ENCODE measurements around the gene ADAMTS4. TPM values are rescaled to one million over a fixed set of nuclear protein-coding genes. Genes with fewer than 3 reads are reported as not detected.

The ADAMTS4 gene
- polyA plus RNA-seq, 2 donors: 0.82 to 1.1 TPM

DNA sequence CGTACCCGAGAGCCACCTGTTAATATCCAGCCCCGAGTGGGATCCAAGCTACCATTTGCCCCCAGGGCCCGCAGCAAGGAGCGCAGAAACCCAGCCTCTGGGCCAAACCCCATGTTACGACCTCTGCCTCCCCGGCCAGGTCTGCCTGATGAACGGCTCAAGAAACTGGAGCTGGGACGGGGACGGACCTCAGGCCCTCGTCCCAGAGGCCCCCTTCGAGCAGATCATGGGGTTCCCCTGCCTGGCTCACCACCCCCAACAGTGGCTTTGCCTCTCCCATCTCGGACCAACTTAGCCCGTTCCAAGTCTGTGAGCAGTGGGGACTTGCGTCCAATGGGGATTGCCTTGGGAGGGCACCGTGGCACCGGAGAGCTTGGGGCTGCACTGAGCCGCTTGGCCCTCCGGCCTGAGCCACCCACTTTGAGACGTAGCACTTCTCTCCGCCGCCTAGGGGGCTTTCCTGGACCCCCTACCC is 38.1 kb downstream of the ADAMTS4 start:
- Histone ChIP-seq H3K27ac (ENCODE audit: low read depth in 2 of 2, low read length in 1 of 2) (no peak overlapping the region), H3K4me1 (ENCODE audit: control insufficient read depth in 2 of 2, insufficient read depth in 2 of 2, low read length in 1 of 2) (peaks cover 4 to 23% of the 10 kb centered on the region in 2 donors), H3K27me3 (ENCODE audit: control insufficient read depth in 1 of 2, insufficient read depth in 2 of 2, low read length in 2 of 2) (no peaks in the 10 kb centered on the region), H3K36me3 (ENCODE audit: control insufficient read depth in 2 of 2, insufficient read depth in 2 of 2, low read length in 1 of 2) (peaks cover 0 to 18% of the 10 kb centered on the region in 2 donors), H3K4me3 (ENCODE audit: low read depth in 1 of 2, low read length in 2 of 2) (no peak overlapping the region), H3K9me3 (ENCODE audit: control insufficient read depth in 2 of 2, insufficient read depth in 1 of 2, low read depth in 1 of 2, low read length in 1 of 2) (no peaks in the 10 kb centered on the region)
- 91 to 95% methylated on average over 22 of the region's 22 CpGs for WGBS, 2 donors

DNA sequence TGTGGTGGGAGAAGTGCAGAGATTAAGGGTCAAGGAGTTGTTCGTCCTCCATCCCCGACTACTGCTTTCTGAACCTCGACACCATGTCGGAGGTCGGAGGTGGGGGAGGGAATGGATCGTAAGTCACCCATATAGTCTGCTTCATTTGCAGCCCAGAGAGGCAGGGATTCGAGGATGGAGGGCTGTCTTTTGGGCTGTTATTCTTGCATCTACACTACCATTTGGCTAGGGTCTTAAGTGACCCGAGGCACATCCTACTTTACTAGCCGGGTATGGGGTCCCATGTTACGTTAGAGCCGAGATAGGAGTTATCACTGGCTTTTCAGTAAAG is 39.0 kb downstream of the ADAMTS4 start:
- 5 to 9% methylated on average over 11 of the region's 11 CpGs for WGBS, 2 donors
- Histone ChIP-seq H3K4me1 (ENCODE audit: control insufficient read depth in 2 of 2, insufficient read depth in 2 of 2, low read length in 1 of 2) (peaks cover 4 to 18% of the 10 kb centered on the region in 2 donors), H3K27me3 (ENCODE audit: control insufficient read depth in 1 of 2, insufficient read depth in 2 of 2, low read length in 2 of 2) (no peaks in the 10 kb centered on the region), H3K27ac (ENCODE audit: low read depth in 2 of 2, low read length in 1 of 2) (peak overlapping the region; percentile 81 to 83), H3K9me3 (ENCODE audit: control insufficient read depth in 2 of 2, insufficient read depth in 1 of 2, low read depth in 1 of 2, low read length in 1 of 2) (no peaks in the 10 kb centered on the region), H3K36me3 (ENCODE audit: control insufficient read depth in 2 of 2, insufficient read depth in 2 of 2, low read length in 1 of 2) (peaks cover 0 to 18% of the 10 kb centered on the region in 2 donors), H3K4me3 (ENCODE audit: low read depth in 1 of 2, low read length in 2 of 2) (peak overlapping the region; percentile 80 to 98)

DNA sequence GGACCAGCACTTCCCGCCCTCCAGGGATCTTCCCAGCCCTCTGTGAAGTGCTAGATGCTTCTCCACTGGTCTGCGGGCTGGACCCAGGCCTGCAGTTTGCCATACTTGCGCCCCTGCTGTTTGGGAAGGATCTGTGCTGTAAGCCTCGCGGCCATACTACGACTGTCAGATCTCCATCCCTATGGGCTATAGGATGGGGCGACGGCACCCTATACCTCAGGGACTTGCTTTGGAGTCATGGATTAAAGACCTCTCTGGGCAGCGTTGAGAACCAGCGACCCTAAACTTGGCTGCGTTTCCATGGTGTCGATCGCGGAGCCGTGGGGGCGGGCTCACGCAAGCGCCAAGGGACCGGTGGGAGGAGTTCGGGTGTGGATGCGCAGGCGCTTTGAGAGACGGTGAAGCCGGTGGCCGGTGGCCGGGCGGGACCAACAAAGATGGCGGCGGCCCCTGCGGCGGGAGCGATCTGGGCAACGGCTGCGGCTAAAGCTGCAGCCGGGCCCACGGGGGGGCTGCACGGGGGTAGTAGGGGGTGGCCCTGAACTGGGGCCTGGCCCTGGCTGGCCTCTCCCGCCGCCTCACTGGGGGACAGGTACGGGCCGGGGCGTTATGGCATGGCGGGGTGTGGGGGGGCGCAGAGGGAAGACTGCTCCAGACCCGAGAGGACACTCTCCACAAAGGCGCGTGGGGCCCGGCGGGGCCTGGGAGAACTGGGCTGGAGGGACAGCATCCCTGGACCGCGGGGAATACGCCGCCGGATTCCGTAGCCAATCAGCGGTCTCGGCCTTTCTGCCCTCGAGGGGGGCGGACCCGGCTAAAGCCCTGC is 39.6 kb downstream of the ADAMTS4 start, which contains the start of gene USP21:
Gene USP21, plus strand, starts transcription at position 414 of the 826 bp plus-strand sequence. CDS start 1,141 bp downstream, outside the sequence.
- peak within 1 kb of the TSS; percentile 80 to 98 for H3K4me3 ChIP-seq (ENCODE audit: low read depth in 1 of 2, low read length in 2 of 2)
- H3K36me3 ChIP-seq (ENCODE audit: control insufficient read depth in 2 of 2, insufficient read depth in 2 of 2, low read length in 1 of 2): peaks cover 0 to 18% of the 10 kb centered on the region in 2 donors
- peaks cover 4 to 17% of the 10 kb centered on the region in 2 donors for H3K4me1 ChIP-seq (ENCODE audit: control insufficient read depth in 2 of 2, insufficient read depth in 2 of 2, low read length in 1 of 2)
- H3K9me3 ChIP-seq (ENCODE audit: control insufficient read depth in 2 of 2, insufficient read depth in 1 of 2, low read depth in 1 of 2, low read length in 1 of 2): no peaks in the 10 kb centered on the region
- WGBS, 2 donors: 1% methylated on average over 54 to 60 of the region's 60 CpGs
- H3K27me3 ChIP-seq (ENCODE audit: control insufficient read depth in 1 of 2, insufficient read depth in 2 of 2, low read length in 2 of 2): no peaks in the 10 kb centered on the region
- peak within 1 kb of the TSS; percentile 81 to 83 for H3K27ac ChIP-seq (ENCODE audit: low read depth in 2 of 2, low read length in 1 of 2)

DNA sequence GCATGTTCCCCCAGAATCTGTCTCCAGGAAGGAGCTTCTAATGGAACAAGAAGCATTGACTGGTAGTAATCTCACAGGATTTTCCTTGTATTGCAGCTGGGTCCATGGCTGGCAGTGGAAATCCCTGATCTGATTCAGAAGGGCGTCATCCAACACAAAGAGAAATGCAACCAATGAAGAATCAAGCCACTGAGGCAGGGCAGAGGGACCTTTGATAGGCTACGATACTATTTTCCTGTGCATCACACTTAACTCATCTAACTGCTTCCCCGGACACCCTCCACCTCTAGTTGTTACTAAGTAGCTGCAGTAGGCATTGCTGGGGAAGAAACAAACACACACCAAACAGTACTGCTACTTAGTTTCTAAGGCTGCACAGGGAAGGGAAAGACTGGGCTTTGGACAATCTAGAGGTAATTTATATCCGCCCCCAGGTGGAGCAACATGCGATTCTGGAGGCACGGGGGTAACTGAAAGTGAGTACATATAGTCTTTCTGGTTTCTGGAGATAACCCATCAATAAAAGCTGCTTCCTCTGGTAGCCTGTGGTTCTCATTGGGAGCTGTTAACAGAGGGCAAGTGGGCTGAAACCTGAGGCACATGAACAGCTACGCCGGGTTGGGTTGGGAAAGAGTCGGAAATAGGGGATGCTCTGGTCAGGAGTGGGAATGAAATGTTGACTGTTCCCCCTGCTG is 40.4 kb downstream of the ADAMTS4 start:
- Histone ChIP-seq H3K4me3 (ENCODE audit: low read depth in 1 of 2, low read length in 2 of 2) (peak overlapping the region in 1 of 2 donors; percentile 80), H3K27me3 (ENCODE audit: control insufficient read depth in 1 of 2, insufficient read depth in 2 of 2, low read length in 2 of 2) (no peaks in the 10 kb centered on the region), H3K27ac (ENCODE audit: low read depth in 2 of 2, low read length in 1 of 2) (peak overlapping the region; percentile 81), H3K4me1 (ENCODE audit: control insufficient read depth in 2 of 2, insufficient read depth in 2 of 2, low read length in 1 of 2) (peaks cover 4 to 17% of the 10 kb centered on the region in 2 donors), H3K36me3 (ENCODE audit: control insufficient read depth in 2 of 2, insufficient read depth in 2 of 2, low read length in 1 of 2) (peaks cover 0 to 18% of the 10 kb centered on the region in 2 donors), H3K9me3 (ENCODE audit: control insufficient read depth in 2 of 2, insufficient read depth in 1 of 2, low read depth in 1 of 2, low read length in 1 of 2) (no peaks in the 10 kb centered on the region)
- WGBS, 2 donors: 51 to 64% methylated on average over 9 of the region's 9 CpGs

DNA sequence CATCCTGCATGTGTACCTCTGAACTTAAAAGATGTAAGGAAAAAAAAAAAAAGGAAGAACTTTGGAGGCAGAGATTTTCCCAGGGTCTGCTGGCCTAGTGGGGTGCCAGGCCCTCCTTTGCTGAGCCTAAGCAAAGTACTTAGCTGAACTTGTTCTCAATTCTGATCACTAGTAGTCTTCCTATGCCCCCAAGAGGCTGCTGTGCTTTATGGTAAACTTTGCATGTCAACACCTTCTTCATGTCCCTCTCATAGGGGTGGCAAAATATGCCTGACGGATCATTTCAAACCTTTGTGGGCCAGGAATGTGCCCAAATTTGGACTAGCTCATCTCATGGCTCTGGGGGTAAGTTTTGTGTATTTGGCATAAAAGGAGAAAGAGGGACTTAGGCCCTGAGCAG is 41.0 kb downstream of the ADAMTS4 start:
- no peaks in the 10 kb centered on the region for H3K9me3 ChIP-seq (ENCODE audit: control insufficient read depth in 2 of 2, insufficient read depth in 1 of 2, low read depth in 1 of 2, low read length in 1 of 2)
- no peak overlapping the region for H3K27ac ChIP-seq (ENCODE audit: low read depth in 2 of 2, low read length in 1 of 2)
- H3K27me3 ChIP-seq (ENCODE audit: control insufficient read depth in 1 of 2, insufficient read depth in 2 of 2, low read length in 2 of 2): no peaks in the 10 kb centered on the region
- H3K4me1 ChIP-seq (ENCODE audit: control insufficient read depth in 2 of 2, insufficient read depth in 2 of 2, low read length in 1 of 2): peaks cover 4 to 17% of the 10 kb centered on the region in 2 donors
- peaks cover 0 to 18% of the 10 kb centered on the region in 2 donors for H3K36me3 ChIP-seq (ENCODE audit: control insufficient read depth in 2 of 2, insufficient read depth in 2 of 2, low read length in 1 of 2)
- WGBS, 2 donors: 94 to 100% methylated on average over 1 of the region's 1 CpG
- no peak overlapping the region for H3K4me3 ChIP-seq (ENCODE audit: low read depth in 1 of 2, low read length in 2 of 2)

DNA sequence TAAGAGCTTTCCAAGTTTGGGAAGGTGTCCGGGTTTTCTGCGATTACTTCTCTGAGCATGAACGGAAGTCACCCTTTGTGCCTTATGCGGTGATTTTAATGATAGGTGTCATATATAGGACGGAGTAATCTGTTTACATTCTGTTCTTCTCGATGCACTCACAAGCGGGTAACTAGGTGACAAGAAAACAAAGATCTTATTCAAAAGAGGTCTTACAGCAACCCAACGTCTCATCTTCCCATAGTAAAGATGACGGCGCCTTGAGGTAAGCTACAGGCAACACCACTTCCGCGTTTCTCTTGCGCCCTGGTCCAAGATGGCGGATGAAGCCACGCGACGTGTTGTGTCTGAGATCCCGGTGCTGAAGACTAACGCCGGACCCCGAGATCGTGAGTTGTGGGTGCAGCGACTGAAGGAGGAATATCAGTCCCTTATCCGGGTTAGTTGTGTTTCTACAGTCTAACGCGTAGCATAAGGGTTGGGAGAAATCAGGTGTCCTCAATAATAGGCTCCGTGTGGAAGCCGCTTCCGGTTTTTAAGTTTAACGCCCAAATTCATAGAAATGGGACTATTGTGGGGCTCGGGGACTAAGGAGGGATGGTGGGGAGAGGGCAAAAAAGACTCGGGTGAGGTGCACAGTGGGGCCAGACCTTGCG is 45.0 kb downstream of the ADAMTS4 start, which contains the start of gene UFC1:
Gene UFC1, plus strand, starts transcription at position 297 of the 656 bp plus-strand sequence. Its CDS starts 20 bp downstream, at position 317.
- Histone ChIP-seq H3K4me3 (ENCODE audit: low read depth in 1 of 2, low read length in 2 of 2) (peak within 1 kb of the TSS; percentile 74 to 96), H3K27ac (ENCODE audit: low read depth in 2 of 2, low read length in 1 of 2) (peak within 1 kb of the TSS; percentile 98 to 100), H3K4me1 (ENCODE audit: control insufficient read depth in 2 of 2, insufficient read depth in 2 of 2, low read length in 1 of 2) (peaks cover 0 to 2% of the 10 kb centered on the region in 2 donors), H3K36me3 (ENCODE audit: control insufficient read depth in 2 of 2, insufficient read depth in 2 of 2, low read length in 1 of 2) (peaks cover 0 to 4% of the 10 kb centered on the region in 2 donors), H3K9me3 (ENCODE audit: control insufficient read depth in 2 of 2, insufficient read depth in 1 of 2, low read depth in 1 of 2, low read length in 1 of 2) (no peaks in the 10 kb centered on the region), H3K27me3 (ENCODE audit: control insufficient read depth in 1 of 2, insufficient read depth in 2 of 2, low read length in 2 of 2) (no peaks in the 10 kb centered on the region)
- WGBS, 2 donors: 0 to 1% methylated on average over 33 of the region's 33 CpGs

DNA sequence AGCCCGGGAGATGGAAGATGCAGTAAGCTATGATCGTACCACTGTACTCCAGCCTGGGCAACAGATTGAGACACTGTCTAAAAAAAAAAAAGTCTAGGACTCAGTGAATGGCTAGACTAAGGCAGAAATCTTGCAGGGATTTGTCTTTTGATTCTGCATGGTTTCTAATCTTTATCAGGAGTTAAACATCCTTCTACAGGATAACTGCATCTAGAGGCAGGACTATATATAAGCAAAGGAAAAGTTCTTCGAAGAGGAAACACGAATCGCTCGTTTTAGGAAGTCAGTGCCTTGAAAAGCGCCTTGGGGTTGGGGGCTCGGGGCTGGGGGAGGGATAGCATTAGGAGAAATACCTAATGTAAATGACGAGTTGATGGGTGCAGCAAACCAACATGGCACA is 45.7 kb downstream of the ADAMTS4 start:
- H3K27me3 ChIP-seq (ENCODE audit: control insufficient read depth in 1 of 2, insufficient read depth in 2 of 2, low read length in 2 of 2): no peaks in the 10 kb centered on the region
- no peaks in the 10 kb centered on the region for H3K4me1 ChIP-seq (ENCODE audit: control insufficient read depth in 2 of 2, insufficient read depth in 2 of 2, low read length in 1 of 2)
- no peaks in the 10 kb centered on the region for H3K36me3 ChIP-seq (ENCODE audit: control insufficient read depth in 2 of 2, insufficient read depth in 2 of 2, low read length in 1 of 2)
- 23% methylated on average over 9 of the region's 9 CpGs for WGBS, 2 donors
- H3K27ac ChIP-seq (ENCODE audit: low read depth in 2 of 2, low read length in 1 of 2): peak overlapping the region; percentile 15 to 98
- H3K4me3 ChIP-seq (ENCODE audit: low read depth in 1 of 2, low read length in 2 of 2): peak overlapping the region in 1 of 2 donors; percentile 96
- H3K9me3 ChIP-seq (ENCODE audit: control insufficient read depth in 2 of 2, insufficient read depth in 1 of 2, low read depth in 1 of 2, low read length in 1 of 2): no peaks in the 10 kb centered on the region

DNA sequence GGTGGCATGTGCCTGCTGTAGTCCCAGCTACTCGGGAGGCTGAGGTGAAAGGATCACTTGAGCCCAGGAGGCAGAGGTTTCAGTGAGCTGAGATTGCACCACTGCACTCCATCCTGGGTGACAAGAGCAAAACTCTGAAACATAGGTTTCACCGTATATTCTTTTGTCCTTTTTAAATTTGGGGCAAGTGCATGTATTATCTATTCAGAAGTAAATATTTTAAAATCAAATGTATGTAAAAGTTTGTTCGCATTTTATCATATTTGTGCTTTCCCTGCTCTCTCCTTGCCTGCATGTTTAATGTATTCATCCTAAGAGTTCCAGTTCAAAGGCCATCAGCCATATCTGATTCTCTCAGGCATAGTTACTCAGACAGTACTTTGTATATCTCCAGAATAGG is 53.0 kb downstream of the ADAMTS4 start:
- H3K27me3 ChIP-seq (ENCODE audit: control insufficient read depth in 1 of 2, insufficient read depth in 2 of 2, low read length in 2 of 2): no peaks in the 10 kb centered on the region
- no peaks in the 10 kb centered on the region for H3K4me1 ChIP-seq (ENCODE audit: control insufficient read depth in 2 of 2, insufficient read depth in 2 of 2, low read length in 1 of 2)
- 83 to 85% methylated on average over 3 of the region's 3 CpGs for WGBS, 2 donors
- H3K27ac ChIP-seq (ENCODE audit: low read depth in 2 of 2, low read length in 1 of 2): no peak overlapping the region
- H3K4me3 ChIP-seq (ENCODE audit: low read depth in 1 of 2, low read length in 2 of 2): no peak overlapping the region
- H3K36me3 ChIP-seq (ENCODE audit: control insufficient read depth in 2 of 2, insufficient read depth in 2 of 2, low read length in 1 of 2): no peaks in the 10 kb centered on the region
- H3K9me3 ChIP-seq (ENCODE audit: control insufficient read depth in 2 of 2, insufficient read depth in 1 of 2, low read depth in 1 of 2, low read length in 1 of 2): no peaks in the 10 kb centered on the region

DNA sequence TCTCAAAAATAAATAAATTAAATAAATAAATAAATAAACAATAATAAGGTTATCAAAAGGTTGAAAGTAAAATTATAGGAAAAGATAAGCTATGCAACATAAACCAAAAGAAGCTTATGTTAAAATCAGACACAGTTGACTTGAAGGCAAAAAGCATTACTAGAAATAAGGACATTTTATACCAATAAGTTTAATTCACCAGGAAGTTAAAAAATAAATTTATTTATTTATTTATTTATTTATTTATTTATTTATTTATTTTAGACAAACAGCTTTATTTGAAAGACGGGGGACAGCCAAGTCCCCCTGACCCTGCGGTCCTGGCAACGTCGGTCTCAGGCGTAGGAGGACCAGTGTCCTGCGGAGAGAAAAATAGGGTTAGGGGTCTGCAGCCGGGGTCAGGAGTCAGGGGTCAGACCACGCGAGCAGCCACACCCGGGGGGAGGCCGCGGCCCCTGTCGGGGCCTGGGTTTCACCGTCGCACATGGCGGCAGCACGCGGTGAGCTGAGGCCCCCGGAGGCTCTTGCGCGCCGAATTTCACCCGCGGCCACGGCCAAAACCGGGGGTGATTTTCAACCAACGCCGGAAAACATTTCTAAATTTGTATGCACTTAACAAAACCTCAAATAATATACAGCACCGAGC is 58.0 kb downstream of the ADAMTS4 start:
- no peaks in the 10 kb centered on the region for H3K4me1 ChIP-seq (ENCODE audit: control insufficient read depth in 2 of 2, insufficient read depth in 2 of 2, low read length in 1 of 2)
- no peaks in the 10 kb centered on the region for H3K27me3 ChIP-seq (ENCODE audit: control insufficient read depth in 1 of 2, insufficient read depth in 2 of 2, low read length in 2 of 2)
- 93 to 96% methylated on average over 29 of the region's 29 CpGs for WGBS, 2 donors
- no peaks in the 10 kb centered on the region for H3K36me3 ChIP-seq (ENCODE audit: control insufficient read depth in 2 of 2, insufficient read depth in 2 of 2, low read length in 1 of 2)
- no peak overlapping the region for H3K4me3 ChIP-seq (ENCODE audit: low read depth in 1 of 2, low read length in 2 of 2)
- no peak overlapping the region for H3K27ac ChIP-seq (ENCODE audit: low read depth in 2 of 2, low read length in 1 of 2)
- H3K9me3 ChIP-seq (ENCODE audit: control insufficient read depth in 2 of 2, insufficient read depth in 1 of 2, low read depth in 1 of 2, low read length in 1 of 2): no peaks in the 10 kb centered on the region
